Vagina (tissue), 2 donors: ENCODE data around the gene IRX5. TPM values are rescaled to one million over a fixed set of nuclear protein-coding genes. Genes with fewer than 3 reads are reported as not detected.

Experiments used
- DNase-seq, 2 donors: peaks; one replicate each; pipeline ENCODE4 v3.0.0-alpha.2; 2017; ENCODE audit errors: extremely low spot score in 2 of 2
- H3K27ac ChIP-seq: fragments of 200-600 bp; sonication (generic); one replicate; pipeline ENCODE4 v1.5.1; 2019
- H3K27me3 ChIP-seq: fragments of 200-600 bp; sonication (generic); one replicate; pipeline ENCODE4 v1.5.1; 2019
- H3K36me3 ChIP-seq, 2 donors: fragments of 200-600 bp; sonication (generic); one replicate each; pipeline ENCODE4 v1.5.1; 2017 to 2019
- H3K4me1 ChIP-seq: fragments of 200-600 bp; sonication (generic); one replicate; pipeline ENCODE4 v1.5.1; 2019
- H3K4me3 ChIP-seq, 2 donors: fragments of 200-600 bp; sonication (generic); 1 replicate in 1 of 2; 2 replicates in 1 of 2; pipeline ENCODE4 v1.5.1; 2016 to 2019
- H3K9me3 ChIP-seq: fragments of 200-600 bp; sonication (generic); one replicate; pipeline ENCODE4 v1.5.1; 2019
- CTCF ChIP-seq, 3 experiments: fragments of 450-650 bp in 2 of 3; fragments of 200-600 bp in 1 of 3; sonication (generic) in 1 of 3; IDR thresholded peaks; one replicate each; pipeline ENCODE4 v1.5.1; 2017 to 2019; ENCODE audit warnings: antibody characterized with exemption in 3 of 3, mild to moderate bottlenecking in 2 of 3, moderate library complexity in 2 of 3
- POLR2A ChIP-seq, 2 donors: fragments of 450-650 bp; IDR thresholded peaks; one replicate each; pipeline ENCODE4 v1.6.1; 2017; ENCODE audit warnings: antibody characterized with exemption in 2 of 2, mild to moderate bottlenecking in 2 of 2, moderate library complexity in 2 of 2
- POLR2AphosphoS5 ChIP-seq, 2 donors: sonication (generic); formaldehyde crosslinking; IDR thresholded peaks; one replicate each; pipeline ENCODE4 v1.9.0; 2017; ENCODE audit warnings: antibody characterized with exemption in 2 of 2, mild to moderate bottlenecking in 2 of 2, low read depth in 1 of 2; ENCODE audit not compliant: insufficient read depth in 1 of 2
- intact Hi-C: fragments of 100-400 bp; cut with DNase I; formaldehyde crosslinking; loops from one replicate; pipeline ENCODE4 v1.15.1; 2023
- total RNA-seq: library from RNA; depleted of rRNA; stranded (reverse); fragments of >200 nt; gene quantifications from one replicate; pipeline ENCODE4 v1.2.3, GENCODE V29; 2016

IRX5 gene
- total RNA-seq, 1 donor from 2014 or later = 11.0 TPM

- H3K27me3 ChIP-seq = peaks cover 10% of the 10 kb centered on the region
Measured at GRCh38 chr16:54932737-54933254, 2.1 kb downstream of the IRX5 start.

GRCh38 chr16:54933281-54934011 is 2.8 kb downstream of the IRX5 start:
- no peak for DNase-seq
- Histone ChIP-seq H3K4me3 (peak overlapping the region; percentile 15 to 55), H3K27me3 (peaks cover 10% of the 10 kb centered on the region), H3K4me1 (peaks cover 26% of the 10 kb centered on the region), H3K36me3 (no peaks in the 10 kb centered on the region), H3K9me3 (no peaks in the 10 kb centered on the region), H3K27ac (peak overlapping the region; percentile 52)
- no peak for TF ChIP-seq POLR2AphosphoS5 (IDR thresholded peaks at IDR 0.05; ENCODE audit: insufficient read depth in 1 of 2, low read depth in 1 of 2)
- no peak for TF ChIP-seq POLR2A (IDR thresholded peaks at IDR 0.05)
- no peak for TF ChIP-seq CTCF (IDR thresholded peaks at IDR 0.05)
- intact Hi-C loops = loop anchor here (5.0 kb wide), 1 partner anchor 646 kb away; the partner anchor contains the start of gene IRX3

More at GRCh38 chr16:54932737-54933254, 2.1 kb downstream of the IRX5 start:
- intact Hi-C loops = loop anchor here (5.0 kb wide), 1 partner anchor 645 kb away; the partner anchor contains the start of gene IRX3
- Histone ChIP-seq H3K27ac (peak overlapping the region; percentile 60), H3K4me3 (peak overlapping the region; percentile 15 to 55), H3K36me3 (no peaks in the 10 kb centered on the region), H3K9me3 (no peaks in the 10 kb centered on the region), H3K4me1 (peaks cover 20% of the 10 kb centered on the region)
- DNase-seq = no peak
- TF ChIP-seq CTCF (IDR thresholded peaks at IDR 0.05) (no peak), POLR2A (IDR thresholded peaks at IDR 0.05) (no peak), POLR2AphosphoS5 (IDR thresholded peaks at IDR 0.05; ENCODE audit: insufficient read depth in 1 of 2, low read depth in 1 of 2) (no peak)

GRCh38 chr16:54934481-54935265 is 4.0 kb downstream of the IRX5 start:
- intact Hi-C loops = loop anchor here (5.0 kb wide), 1 partner anchor 647 kb away; the partner anchor contains the start of gene IRX3
- H3K36me3 ChIP-seq = no peaks in the 10 kb centered on the region
- DNase-seq = no peak
- H3K4me1 ChIP-seq = peaks cover 32% of the 10 kb centered on the region
- H3K27ac ChIP-seq = no peak overlapping the region
- peak overlapping the region in 1 of 2 donors; percentile 55 for H3K4me3 ChIP-seq
- peaks cover 11% of the 10 kb centered on the region for H3K27me3 ChIP-seq
- TF ChIP-seq CTCF (IDR thresholded peaks at IDR 0.05) (no peak), POLR2A (IDR thresholded peaks at IDR 0.05) (no peak), POLR2AphosphoS5 (IDR thresholded peaks at IDR 0.05; ENCODE audit: insufficient read depth in 1 of 2, low read depth in 1 of 2) (no peak)
- H3K9me3 ChIP-seq = no peaks in the 10 kb centered on the region

GRCh38 chr16:54935266-54935968 is 4.8 kb downstream of the IRX5 start:
- H3K27me3 ChIP-seq = peaks cover 17% of the 10 kb centered on the region
- H3K27ac ChIP-seq = no peak overlapping the region
- intact Hi-C loops = no loop called here
- no peak for DNase-seq
- TF ChIP-seq POLR2A (IDR thresholded peaks at IDR 0.05) (no peak), CTCF (IDR thresholded peaks at IDR 0.05) (no peak), POLR2AphosphoS5 (IDR thresholded peaks at IDR 0.05; ENCODE audit: insufficient read depth in 1 of 2, low read depth in 1 of 2) (no peak)
- H3K36me3 ChIP-seq = no peaks in the 10 kb centered on the region
- peaks cover 25% of the 10 kb centered on the region for H3K4me1 ChIP-seq
- H3K4me3 ChIP-seq = peak overlapping the region in 1 of 2 donors; percentile 55
- no peaks in the 10 kb centered on the region for H3K9me3 ChIP-seq
